HS-5 (cell line): Measurements from ENCODE around the gene RHEBL1.
"Not testable (repeated sequence)": the region's sequence is repeated elsewhere in the genome, so short reads cannot be mapped to it uniquely, and the experiment has no call there.

Source experiments
- DNase-seq: peaks from one replicate; pipeline ENCODE4 v3.0.0-alpha.2; 2012; ENCODE audit warnings: low read depth

RHEBL1 gene

GRCh38 chr12:49089821-49090773, 20.3 kb upstream of the RHEBL1 start:
- DNase-seq, result no peak

GRCh38 chr12:49088932-49089330, 19.2 kb upstream of the RHEBL1 start:
- DNase-seq, result no peak

- peak; percentile 69 for DNase-seq
Measured at GRCh38 chr12:49088150-49088931, 18.6 kb upstream of the RHEBL1 start.

GRCh38 chr12:49086116-49086515, 16.3 kb upstream of the RHEBL1 start:
- DNase-seq, result no peak

GRCh38 chr12:49084438-49084837, 14.7 kb upstream of the RHEBL1 start:
- DNase-seq, result no peak

GRCh38 chr12:49079793-49080192, 10.0 kb upstream of the RHEBL1 start:
- DNase-seq, result no peak

GRCh38 chr12:49070971-49071370, 1.2 kb upstream of the RHEBL1 start:
- no peak for DNase-seq

GRCh38 chr12:49068879-49069506, 786 bp downstream of the RHEBL1 start:
- no peak for DNase-seq

- DNase-seq, result no peak
Measured at GRCh38 chr12:49066120-49066519, 3.7 kb downstream of the RHEBL1 start.

GRCh38 chr12:49064767-49065152, 5.0 kb downstream of the RHEBL1 start:
- DNase-seq, result no peak

- not testable (repeated sequence) for DNase-seq
Measured at GRCh38 chr12:49061916-49062315, 7.9 kb downstream of the RHEBL1 start.

- DNase-seq, result no peak
Measured at GRCh38 chr12:49061157-49061650, 8.6 kb downstream of the RHEBL1 start.

- peak; percentile 85 for DNase-seq
Measured at GRCh38 chr12:49060237-49061156, 9.3 kb downstream of the RHEBL1 start, which contains the start of gene KMT2D. Gene KMT2D (minus strand): TSS chr12:49060794. CDS start chr12:49055324, 5,470 bp downstream.

- DNase-seq, result no peak
Measured at GRCh38 chr12:49059299-49060171, 10.2 kb downstream of the RHEBL1 start.

- no peak for DNase-seq
Measured at GRCh38 chr12:49059045-49059298, 10.8 kb downstream of the RHEBL1 start.

GRCh38 chr12:49058366-49059044, 11.3 kb downstream of the RHEBL1 start:
- no peak for DNase-seq

GRCh38 chr12:49057888-49058287, 11.9 kb downstream of the RHEBL1 start:
- no peak for DNase-seq

- DNase-seq, result no peak
Measured at GRCh38 chr12:49055978-49056754, 13.6 kb downstream of the RHEBL1 start.

GRCh38 chr12:49055092-49055491, 14.7 kb downstream of the RHEBL1 start:
- DNase-seq, result no peak
